GM13976 (cell line): ENCODE data around the gene CARD11.

Experiments
- DNase-seq: peaks from one replicate; pipeline ENCODE4 v3.0.0; 2012; ENCODE audit warnings: low spot score
- CTCF ChIP-seq: IDR thresholded peaks from 2 replicates; pipeline ENCODE4 v1.5.1; 2012; ENCODE audit warnings: borderline replicate concordance, mild to moderate bottlenecking; ENCODE audit not compliant: insufficient read depth; ENCODE audit errors: extremely low read depth, missing control alignments, control extremely low read depth
- in situ Hi-C: fragments of 300-500 bp; cut with MboI; formaldehyde crosslinking; loops from one replicate; pipeline ENCODE4 v1.12.0; 2022; ENCODE audit warnings: low sequenced_read_pairs, mixed read lengths, inconsistent platforms; ENCODE audit not compliant: unreplicated experiment

Gene CARD11

DNA sequence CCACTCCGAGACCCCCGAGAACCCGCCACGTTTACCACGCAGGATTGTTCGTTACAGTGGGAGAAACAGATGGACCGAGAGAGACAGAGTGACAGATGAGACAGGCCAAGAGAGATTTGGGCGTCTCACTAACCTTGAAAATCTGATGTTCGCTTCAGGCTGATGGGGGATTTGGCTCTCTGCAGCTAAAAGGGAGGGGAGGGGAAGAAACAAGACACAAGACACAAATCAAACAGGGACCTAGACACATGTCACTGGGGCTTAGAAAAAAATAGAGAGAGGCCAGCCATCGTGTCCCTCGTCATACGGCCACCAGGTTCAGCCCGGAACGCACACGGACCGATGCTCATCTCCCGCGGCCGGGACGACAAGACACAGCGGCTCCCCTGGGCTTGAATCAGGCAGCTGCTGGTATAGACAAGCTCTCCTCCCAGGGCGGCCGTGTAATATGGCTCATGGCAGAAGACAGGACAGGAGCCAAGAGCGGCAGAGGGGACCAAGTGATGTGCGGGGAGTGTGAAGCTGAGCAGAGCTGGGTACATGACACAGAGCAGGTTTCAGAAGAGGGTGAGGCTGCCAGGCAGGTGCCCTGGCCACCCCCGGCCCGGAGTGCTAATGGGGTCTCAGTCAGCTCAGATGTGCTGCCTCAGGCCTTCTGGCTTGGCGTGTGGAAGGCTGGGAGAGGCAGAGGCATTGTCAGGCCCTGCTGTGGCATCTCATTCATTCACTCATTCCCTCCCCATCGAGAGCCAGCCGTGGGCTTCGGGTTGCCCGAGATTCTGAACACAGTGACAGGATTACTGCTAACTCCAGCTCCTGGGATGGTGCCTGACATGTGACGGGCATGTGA, 111.0 kb downstream of the CARD11 start:
- TF ChIP-seq CTCF, result no peak
- no peak for DNase-seq
- in situ Hi-C loops, result no loop called here

DNA sequence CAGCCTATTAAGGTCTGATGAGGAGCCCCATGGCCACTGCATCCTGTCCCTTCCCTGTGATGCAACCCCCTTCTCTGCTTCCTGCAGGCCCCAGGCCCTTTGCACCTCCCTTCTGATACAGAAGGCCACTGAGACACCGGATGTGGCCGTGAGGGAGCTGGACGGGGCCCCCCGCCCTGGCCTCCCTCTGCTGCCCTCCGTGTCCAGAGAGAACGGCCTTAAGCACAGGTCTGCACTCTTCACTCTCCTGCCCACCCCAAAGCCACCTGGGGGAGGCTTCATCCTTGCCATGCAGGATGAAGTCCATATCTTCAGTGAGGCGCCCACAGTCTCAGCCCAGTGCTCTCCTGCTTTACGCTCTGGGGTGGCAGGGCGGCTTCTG, 112.6 kb downstream of the CARD11 start:
- DNase-seq, result no peak
- in situ Hi-C loops, result no loop called here
- no peak for TF ChIP-seq CTCF

GRCh38 chr7:2930310-2931033, 113.2 kb downstream of the CARD11 start:
- TF ChIP-seq CTCF, result no peak
- DNase-seq, result no peak
- in situ Hi-C loops, result no loop called here

DNA sequence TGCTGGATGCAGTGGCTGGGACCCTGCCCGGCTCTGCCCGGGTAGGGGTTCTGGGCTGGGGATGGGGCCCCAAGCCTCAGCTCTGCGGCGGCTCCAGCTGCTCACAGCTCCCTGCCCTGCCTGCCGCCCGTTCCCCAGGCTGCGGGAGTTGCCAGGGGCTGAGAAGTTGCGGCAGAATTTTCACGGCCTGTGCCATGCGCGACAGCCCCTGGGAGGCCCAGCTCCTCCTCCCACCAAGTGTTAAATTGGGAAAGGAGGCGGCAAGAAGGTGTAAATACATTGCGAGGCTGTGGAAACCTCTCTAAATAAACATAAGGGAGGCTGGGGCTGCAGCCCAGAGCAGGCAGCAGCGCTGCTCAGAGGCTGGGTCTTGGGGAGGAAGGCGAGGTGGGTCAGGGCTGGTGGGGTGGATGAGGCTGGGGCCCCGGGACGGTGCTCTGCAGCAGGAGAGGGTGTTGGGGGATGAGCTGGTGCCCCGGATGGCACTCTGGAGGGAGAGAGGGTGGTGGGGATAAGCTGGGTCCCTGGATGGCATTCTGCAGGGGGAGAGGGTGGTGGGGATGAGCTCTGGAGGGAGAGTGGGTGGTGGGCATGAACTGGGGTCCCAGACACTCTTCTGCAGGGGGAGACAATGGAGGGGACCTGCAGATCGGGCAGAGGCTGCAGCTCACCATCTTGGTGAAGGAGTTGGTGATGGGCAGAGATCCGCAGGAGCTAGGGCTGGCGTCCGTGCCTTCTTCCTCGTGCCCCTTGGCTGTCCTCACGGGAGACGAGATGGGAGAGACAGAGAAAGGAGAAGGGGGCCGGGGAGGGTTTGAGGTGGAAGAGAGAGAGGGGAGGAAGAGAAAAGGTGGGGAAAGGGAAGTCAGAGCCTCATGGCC, 114.1 kb downstream of the CARD11 start:
- no peak for TF ChIP-seq CTCF
- DNase-seq, result no peak
- in situ Hi-C loops, result no loop called here

GRCh38 chr7:2928613-2929311, 114.9 kb downstream of the CARD11 start:
- in situ Hi-C loops, result no loop called here
- TF ChIP-seq CTCF, result no peak
- no peak for DNase-seq

DNA sequence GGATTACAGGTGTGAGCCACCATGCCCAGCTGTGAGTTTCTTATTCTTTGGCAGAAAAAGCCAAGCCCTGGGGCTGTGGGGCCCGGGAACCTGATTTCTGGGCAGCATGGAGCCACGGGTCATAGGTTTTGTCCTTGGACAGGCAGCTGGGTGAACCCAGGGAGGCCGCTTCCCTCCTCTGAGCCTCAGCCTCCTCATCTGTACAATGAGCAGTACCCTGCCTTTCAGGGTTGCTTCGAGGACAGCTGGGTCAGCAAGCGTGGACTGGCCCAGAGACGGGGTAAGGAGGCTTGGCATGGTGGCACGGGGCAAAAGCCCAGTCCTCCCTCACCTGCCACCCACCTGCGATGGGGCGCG, 115.4 kb downstream of the CARD11 start:
- TF ChIP-seq CTCF, result no peak
- no peak for DNase-seq
- in situ Hi-C loops, result no loop called here
